ENCODE results near the gene GP9. TPM values are rescaled to one million over a fixed set of nuclear protein-coding genes. Genes with fewer than 3 reads are reported as not detected.

GP9 gene
- total RNA-seq, 1 donor from 2014 or later, result not detected

DNA sequence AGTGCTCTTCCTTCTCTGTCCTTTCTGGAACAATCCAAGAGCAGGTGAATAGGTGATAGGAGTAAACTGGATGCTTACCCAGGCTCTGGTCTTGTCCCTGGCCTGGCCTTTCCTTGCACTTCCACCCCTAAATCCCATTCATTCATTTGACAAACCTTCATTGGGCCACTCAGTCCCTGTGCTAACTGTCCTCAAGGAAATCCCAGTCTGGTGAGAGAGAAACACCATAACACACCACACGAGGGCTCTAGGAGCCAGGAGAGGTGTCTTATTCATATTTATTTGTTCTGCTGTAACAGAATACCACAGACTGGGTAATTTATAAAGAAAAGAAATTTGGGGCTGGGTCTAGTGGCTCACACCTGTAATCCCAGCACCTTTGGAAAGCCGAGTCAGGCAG lies 36.7 kb upstream of the GP9 start:
- H3K9me3 Mint-ChIP-seq (ENCODE audit: low read depth), result peaks cover 2% of the 10 kb centered on the region
- peak; percentile 0 for DNase-seq (ENCODE audit: low spot score)
- H3K36me3 Mint-ChIP-seq (ENCODE audit: low read depth), result no peaks in the 10 kb centered on the region
- peaks cover 5% of the 10 kb centered on the region for H3K27me3 Mint-ChIP-seq (ENCODE audit: low read depth)
- no peak overlapping the region for H3K27ac Mint-ChIP-seq (ENCODE audit: unreplicated experiment)
- no peak overlapping the region for H3K4me3 Mint-ChIP-seq (ENCODE audit: unreplicated experiment)
- H3K4me1 Mint-ChIP-seq (ENCODE audit: low read depth), result peaks cover 7% of the 10 kb centered on the region
- peak; percentile 56 for TF ChIP-seq CTCF (IDR thresholded peaks at IDR 0.05)

- H3K27ac Mint-ChIP-seq (ENCODE audit: unreplicated experiment), result no peak overlapping the region
- no peak for TF ChIP-seq CTCF (IDR thresholded peaks at IDR 0.05)
- H3K4me3 Mint-ChIP-seq (ENCODE audit: unreplicated experiment), result no peak overlapping the region
- peaks cover 2% of the 10 kb centered on the region for H3K9me3 Mint-ChIP-seq (ENCODE audit: low read depth)
- peak; percentile 75 for DNase-seq (ENCODE audit: low spot score)
- no peaks in the 10 kb centered on the region for H3K36me3 Mint-ChIP-seq (ENCODE audit: low read depth)
- H3K27me3 Mint-ChIP-seq (ENCODE audit: low read depth), result peaks cover 5% of the 10 kb centered on the region
- H3K4me1 Mint-ChIP-seq (ENCODE audit: low read depth), result peaks cover 7% of the 10 kb centered on the region
Measured at GRCh38 chr3:129025108-129025507, 35.5 kb upstream of the GP9 start.

DNA sequence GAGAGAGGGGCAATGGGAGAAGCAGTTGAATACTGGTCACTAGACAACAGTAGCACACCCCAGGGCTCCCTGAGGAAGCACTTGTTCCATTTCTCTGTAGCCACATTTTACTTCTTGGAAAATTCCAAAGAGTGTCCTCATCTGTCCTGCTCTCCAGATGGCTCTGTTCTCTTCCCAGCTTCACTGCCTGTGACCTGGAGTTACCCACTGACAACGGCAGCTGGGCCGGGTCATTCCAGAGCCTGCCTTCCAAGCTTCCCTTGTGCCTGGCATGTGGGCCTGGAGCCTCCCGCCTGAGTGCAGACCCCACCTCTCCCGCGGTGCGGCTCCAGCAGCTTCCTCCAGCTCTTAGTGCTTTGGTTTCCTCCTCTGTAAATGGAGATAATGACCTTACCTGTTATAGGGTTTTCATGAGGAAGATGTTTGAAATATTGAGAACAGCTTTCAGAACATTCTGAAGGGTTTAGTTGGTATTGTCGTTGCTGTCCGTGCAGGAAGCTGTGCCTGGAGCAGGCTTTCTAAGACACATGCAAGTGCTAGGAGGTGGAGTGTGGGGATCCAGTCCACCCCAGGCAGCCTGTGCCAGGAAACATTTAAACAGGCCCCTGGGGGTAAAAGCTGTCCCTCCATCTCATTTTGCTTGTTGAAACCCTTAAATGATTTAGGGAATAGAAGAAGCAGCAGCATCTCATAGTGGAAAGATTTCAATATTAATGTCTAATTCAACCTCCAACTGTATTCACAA lies 34.7 kb upstream of the GP9 start:
- Mint-ChIP-seq H3K9me3 (ENCODE audit: low read depth) (peaks cover 2% of the 10 kb centered on the region), H3K4me1 (ENCODE audit: low read depth) (peaks cover 7% of the 10 kb centered on the region), H3K4me3 (ENCODE audit: unreplicated experiment) (no peak overlapping the region), H3K27ac (ENCODE audit: unreplicated experiment) (no peak overlapping the region), H3K27me3 (ENCODE audit: low read depth) (peaks cover 5% of the 10 kb centered on the region), H3K36me3 (ENCODE audit: low read depth) (no peaks in the 10 kb centered on the region)
- DNase-seq (ENCODE audit: low spot score), result peak; percentile 75
- no peak for TF ChIP-seq CTCF (IDR thresholded peaks at IDR 0.05)

- peak overlapping the region; percentile 68 for H3K4me3 Mint-ChIP-seq (ENCODE audit: unreplicated experiment)
- H3K4me1 Mint-ChIP-seq (ENCODE audit: low read depth), result peaks cover 7% of the 10 kb centered on the region
- no peak overlapping the region for H3K27ac Mint-ChIP-seq (ENCODE audit: unreplicated experiment)
- no peaks in the 10 kb centered on the region for H3K36me3 Mint-ChIP-seq (ENCODE audit: low read depth)
- DNase-seq (ENCODE audit: low spot score), result peak; percentile 42
- peaks cover 2% of the 10 kb centered on the region for H3K9me3 Mint-ChIP-seq (ENCODE audit: low read depth)
- TF ChIP-seq CTCF (IDR thresholded peaks at IDR 0.05), result peak; percentile 79
- H3K27me3 Mint-ChIP-seq (ENCODE audit: low read depth), result peaks cover 5% of the 10 kb centered on the region
Measured at GRCh38 chr3:129026728-129027543, 33.6 kb upstream of the GP9 start.

DNA sequence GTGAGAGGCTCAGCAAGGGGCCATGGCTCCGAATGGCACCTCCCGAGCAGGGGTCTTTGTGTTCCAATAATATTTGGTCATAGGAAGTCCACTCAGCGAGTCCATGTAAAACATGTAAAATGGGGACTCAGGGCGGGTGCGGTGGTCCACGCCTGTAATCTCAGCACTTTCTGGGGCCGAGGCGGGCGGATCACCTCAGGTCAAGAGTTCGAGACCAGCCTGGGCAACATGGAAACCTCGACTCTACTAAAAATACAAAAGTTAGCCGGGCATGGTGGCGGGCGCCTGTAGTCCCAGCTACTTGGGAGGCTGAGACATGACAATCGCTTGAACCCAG lies 33.1 kb upstream of the GP9 start:
- no peak overlapping the region for H3K27ac Mint-ChIP-seq (ENCODE audit: unreplicated experiment)
- TF ChIP-seq CTCF (IDR thresholded peaks at IDR 0.05), result no peak
- DNase-seq (ENCODE audit: low spot score), result peak; percentile 67
- peaks cover 7% of the 10 kb centered on the region for H3K4me1 Mint-ChIP-seq (ENCODE audit: low read depth)
- peaks cover 2% of the 10 kb centered on the region for H3K9me3 Mint-ChIP-seq (ENCODE audit: low read depth)
- no peak overlapping the region for H3K4me3 Mint-ChIP-seq (ENCODE audit: unreplicated experiment)
- H3K27me3 Mint-ChIP-seq (ENCODE audit: low read depth), result peaks cover 5% of the 10 kb centered on the region
- H3K36me3 Mint-ChIP-seq (ENCODE audit: low read depth), result no peaks in the 10 kb centered on the region

Data from chondrocyte (in vitro differentiated cells).